Body of pancreas (tissue), 4 donors: ENCODE data around the gene ITPKC. TPM values are rescaled to one million over a fixed set of nuclear protein-coding genes. Genes with fewer than 3 reads are reported as not detected.
A peak's percentile ranks its signal among the peaks of the same experiment; 100 is the strongest.

Experiments
- ATAC-seq: fragments of 150-250 bp; one replicate; pipeline ENCODE4 v1.9.1; 2016
- DNase-seq, 4 donors: peaks; one replicate each; pipeline ENCODE4 v3.0.0-alpha.2; 2019
- H3K27ac ChIP-seq, 4 donors: fragments of 200-600 bp; sonication (generic); 1 replicate in 3 of 4; 2 replicates in 1 of 4; pipeline versions ENCODE4 v1.5.1 to v1.6.1; 2016 to 2019; ENCODE audit warnings: mild to moderate bottlenecking in 1 of 4, mixed read lengths in 1 of 4, moderate library complexity in 1 of 4
- H3K27me3 ChIP-seq, 2 donors: fragments of 200-600 bp; sonication (generic); one replicate each; pipeline ENCODE4 v1.6.0; 2016; ENCODE audit warnings: mild to moderate bottlenecking in 1 of 2
- H3K36me3 ChIP-seq, 2 donors: fragments of 200-600 bp; sonication (generic); replicated peaks in 1 of 2; 2 replicates each; pipeline ENCODE4 v1.5.1; 2016; ENCODE audit warnings: low read depth in 2 of 2; ENCODE audit not compliant: insufficient read depth in 1 of 2
- H3K4me1 ChIP-seq: fragments of 200-600 bp; sonication (generic); one replicate; pipeline ENCODE4 v1.6.0; 2016
- H3K4me3 ChIP-seq, 2 donors: fragments of 200-600 bp; sonication (generic); 1 replicate in 1 of 2; 2 replicates in 1 of 2; pipeline ENCODE4 v1.5.1; 2016 to 2019
- H3K9me3 ChIP-seq, 3 donors: fragments of 200-600 bp; sonication (generic); 1 replicate in 2 of 3; 2 replicates in 1 of 3; pipeline ENCODE4 v1.5.1; 2016
- POLR2A ChIP-seq, 3 donors: fragments of 450-650 bp; IDR thresholded peaks; one replicate each; pipeline ENCODE4 v1.6.1; 2016; ENCODE audit warnings: antibody characterized with exemption in 3 of 3, mild to moderate bottlenecking in 2 of 3
- WGBS, 2 donors: methylation state at CpG; one replicate each; pipeline ENCODE4 v1.1.5; 2017; 5-methylcytosine and 5-hydroxymethylcytosine counted together
- intact Hi-C: fragments of 100-400 bp; cut with DNase I; formaldehyde crosslinking; loops from one replicate; pipeline ENCODE4 v1.15.1; 2023
- total RNA-seq, 2 donors: library from RNA; depleted of rRNA; stranded (reverse); fragments of >200 nt; gene quantifications; one replicate each; pipeline ENCODE4 v1.1.0, GENCODE V29; 2016
- TF ChIP-seq, protein P1 (sequence below), 7 experiments: fragments of 450-650 bp in 4 of 7; fragments of 200-600 bp in 3 of 7; sonication (generic) in 3 of 7; IDR thresholded peaks; one replicate each; pipeline ENCODE4 v1.5.1; 2016 to 2019; ENCODE audit warnings: antibody characterized with exemption in 7 of 7

The ITPKC gene
- total RNA-seq, 2 donors from 2014 or later = 14.0 to 27.7 TPM

DNA sequence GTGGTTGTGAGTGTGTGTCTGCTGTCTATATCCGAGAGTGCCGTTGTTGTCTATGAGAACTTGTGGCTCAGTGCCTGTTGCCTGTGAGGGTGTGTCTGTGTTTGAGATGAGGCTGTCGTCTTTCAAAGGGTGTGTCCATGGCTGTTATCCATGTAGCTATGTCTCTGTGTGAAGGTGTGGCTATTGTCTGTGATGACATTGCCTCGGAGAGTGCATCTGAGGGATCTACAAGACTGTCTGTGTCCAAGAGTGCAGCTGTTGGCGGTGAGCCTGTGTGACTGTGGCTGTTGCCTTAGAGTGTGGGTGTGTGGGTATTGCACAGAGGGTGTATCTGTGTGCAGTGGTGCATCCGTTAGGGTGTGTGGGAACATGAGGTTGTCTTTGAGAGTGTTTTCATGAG is 31.3 kb upstream of the ITPKC start:
- H3K9me3 ChIP-seq = no peaks in the 10 kb centered on the region
- peaks cover 8% of the 10 kb centered on the region for H3K4me1 ChIP-seq
- TF ChIP-seq POLR2A (IDR thresholded peaks at IDR 0.05) = no peak
- TF ChIP-seq, protein P1, sequence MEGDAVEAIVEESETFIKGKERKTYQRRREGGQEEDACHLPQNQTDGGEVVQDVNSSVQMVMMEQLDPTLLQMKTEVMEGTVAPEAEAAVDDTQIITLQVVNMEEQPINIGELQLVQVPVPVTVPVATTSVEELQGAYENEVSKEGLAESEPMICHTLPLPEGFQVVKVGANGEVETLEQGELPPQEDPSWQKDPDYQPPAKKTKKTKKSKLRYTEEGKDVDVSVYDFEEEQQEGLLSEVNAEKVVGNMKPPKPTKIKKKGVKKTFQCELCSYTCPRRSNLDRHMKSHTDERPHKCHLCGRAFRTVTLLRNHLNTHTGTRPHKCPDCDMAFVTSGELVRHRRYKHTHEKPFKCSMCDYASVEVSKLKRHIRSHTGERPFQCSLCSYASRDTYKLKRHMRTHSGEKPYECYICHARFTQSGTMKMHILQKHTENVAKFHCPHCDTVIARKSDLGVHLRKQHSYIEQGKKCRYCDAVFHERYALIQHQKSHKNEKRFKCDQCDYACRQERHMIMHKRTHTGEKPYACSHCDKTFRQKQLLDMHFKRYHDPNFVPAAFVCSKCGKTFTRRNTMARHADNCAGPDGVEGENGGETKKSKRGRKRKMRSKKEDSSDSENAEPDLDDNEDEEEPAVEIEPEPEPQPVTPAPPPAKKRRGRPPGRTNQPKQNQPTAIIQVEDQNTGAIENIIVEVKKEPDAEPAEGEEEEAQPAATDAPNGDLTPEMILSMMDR (IDR thresholded peaks at IDR 0.05) = no peak
- H3K4me3 ChIP-seq = no peak overlapping the region
- no peak for DNase-seq
- no peak for ATAC-seq
- H3K27me3 ChIP-seq = no peaks in the 10 kb centered on the region
- no peaks in the 10 kb centered on the region for H3K36me3 ChIP-seq
- 72 to 83% methylated on average over 3 to 6 of the region's 6 CpGs for WGBS, 2 donors
- H3K27ac ChIP-seq = no peak overlapping the region
- intact Hi-C loops = no loop called here

DNA sequence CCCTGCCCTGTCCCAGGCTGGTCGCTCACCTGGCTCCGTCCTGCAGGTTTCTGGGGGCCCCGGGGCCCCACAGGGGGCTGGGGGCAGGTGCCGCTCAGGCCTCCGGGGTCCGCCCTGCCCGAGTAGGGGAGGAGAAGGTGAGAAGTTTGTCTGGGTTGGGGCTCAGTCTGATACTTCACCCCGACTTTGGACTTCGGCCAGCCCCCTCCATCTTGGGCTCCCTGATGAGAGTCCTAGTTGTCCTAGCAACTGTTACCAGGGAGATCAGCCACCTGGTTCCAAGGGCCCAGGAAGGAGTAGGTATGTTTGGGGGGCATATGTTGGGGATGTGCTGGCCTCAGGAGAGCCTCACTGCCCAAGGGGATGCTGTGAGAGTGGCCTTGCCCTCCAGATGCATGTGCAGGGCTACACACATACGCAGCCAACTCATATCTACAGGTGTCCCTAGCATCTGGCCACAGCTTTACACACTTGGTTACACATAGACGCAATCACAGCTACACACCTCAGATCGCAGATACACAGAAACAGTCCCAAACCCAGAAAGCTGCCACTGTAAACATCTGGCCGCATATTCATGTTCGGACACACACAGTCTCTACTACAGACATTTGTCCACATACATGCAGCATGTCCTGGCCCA is 29.9 kb upstream of the ITPKC start:
- intact Hi-C loops = no loop called here
- TF ChIP-seq, protein P1 (IDR thresholded peaks at IDR 0.05) = no peak
- TF ChIP-seq POLR2A (IDR thresholded peaks at IDR 0.05) = no peak
- H3K36me3 ChIP-seq = no peaks in the 10 kb centered on the region
- H3K27me3 ChIP-seq = no peaks in the 10 kb centered on the region
- DNase-seq (no peak), ATAC-seq (no peak)
- H3K27ac ChIP-seq = no peak overlapping the region
- peaks cover 19% of the 10 kb centered on the region for H3K4me1 ChIP-seq
- no peak overlapping the region for H3K4me3 ChIP-seq
- no peaks in the 10 kb centered on the region for H3K9me3 ChIP-seq
- 89 to 95% methylated on average over 3 to 14 of the region's 14 CpGs for WGBS, 2 donors

DNA sequence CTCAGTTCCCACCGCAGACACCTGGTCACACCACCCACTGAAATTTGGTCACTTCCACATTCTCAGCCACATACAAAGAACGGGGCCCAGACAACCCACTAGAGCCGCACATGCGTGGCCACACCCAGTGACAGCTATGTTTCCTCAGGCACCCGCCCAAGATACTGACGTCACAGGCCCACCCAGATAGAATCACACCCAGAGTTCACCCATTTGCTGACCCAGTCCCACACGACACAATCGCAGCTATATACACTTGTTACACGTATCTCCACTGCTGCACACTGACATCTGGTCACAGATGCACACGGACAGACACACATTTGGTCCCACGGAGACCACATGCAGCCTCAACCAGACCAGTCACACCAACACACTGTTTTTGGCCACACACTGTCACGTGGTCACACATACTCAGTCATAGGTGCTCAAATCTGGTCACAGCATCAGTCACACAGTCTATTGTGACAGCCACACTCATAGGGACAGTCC is 29.3 kb upstream of the ITPKC start:
- peak; percentile 35 to 62 (median 50) for DNase-seq
- Histone ChIP-seq H3K27me3 (no peaks in the 10 kb centered on the region), H3K36me3 (no peaks in the 10 kb centered on the region), H3K4me3 (no peak overlapping the region), H3K27ac (peak overlapping the region in 1 of 4 donors; percentile 9), H3K9me3 (no peaks in the 10 kb centered on the region), H3K4me1 (peaks cover 19% of the 10 kb centered on the region)
- 72 to 82% methylated on average over 11 to 12 of the region's 12 CpGs for WGBS, 2 donors
- intact Hi-C loops = no loop called here
- TF ChIP-seq POLR2A (IDR thresholded peaks at IDR 0.05) = no peak
- TF ChIP-seq, protein P1 (IDR thresholded peaks at IDR 0.05) = no peak
- ATAC-seq = no peak

DNA sequence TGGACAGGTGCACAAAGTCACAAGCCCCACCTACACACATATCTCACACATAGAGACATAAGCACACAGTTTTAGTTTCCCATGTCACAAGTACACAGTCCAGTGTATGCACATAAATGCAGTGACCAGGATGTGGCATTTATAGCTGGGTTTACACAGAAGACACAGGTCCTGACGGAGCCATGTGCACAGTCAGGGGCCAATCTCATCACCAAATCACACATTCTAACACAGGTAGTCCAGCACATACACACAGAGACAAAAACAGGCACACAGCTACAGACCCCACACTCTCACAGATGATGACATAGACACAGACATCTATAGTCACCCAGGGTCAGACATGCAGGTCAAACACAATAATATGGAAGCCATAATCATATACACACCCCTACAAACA is 28.6 kb upstream of the ITPKC start:
- peaks cover 19% of the 10 kb centered on the region for H3K4me1 ChIP-seq
- no peak overlapping the region for H3K27ac ChIP-seq
- intact Hi-C loops = no loop called here
- no peak for DNase-seq
- 100% methylated on average over 1 of the region's 1 CpG; no CpG with 5 or more reads in 1 of the 2 donors for WGBS, 2 donors
- TF ChIP-seq POLR2A (IDR thresholded peaks at IDR 0.05) = no peak
- TF ChIP-seq, protein P1 (IDR thresholded peaks at IDR 0.05) = no peak
- H3K4me3 ChIP-seq = no peak overlapping the region
- no peaks in the 10 kb centered on the region for H3K9me3 ChIP-seq
- no peaks in the 10 kb centered on the region for H3K36me3 ChIP-seq
- no peak for ATAC-seq
- no peaks in the 10 kb centered on the region for H3K27me3 ChIP-seq

DNA sequence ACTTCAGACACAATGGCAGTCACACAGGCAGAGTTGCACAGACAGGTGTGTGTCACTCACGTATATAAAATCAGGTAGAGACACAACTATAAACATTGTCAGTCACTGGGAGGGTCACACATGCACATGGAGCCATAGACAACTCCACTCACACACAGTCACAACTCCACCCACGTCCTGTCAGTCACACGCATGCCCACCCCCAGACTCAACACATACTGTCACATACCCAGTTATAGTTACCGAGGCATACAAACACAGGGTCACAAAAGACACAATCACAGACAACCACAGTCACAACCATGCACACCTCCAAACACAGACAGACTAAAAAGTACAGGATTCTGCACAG is 27.9 kb upstream of the ITPKC start:
- no peak for TF ChIP-seq POLR2A (IDR thresholded peaks at IDR 0.05)
- TF ChIP-seq, protein P1 (IDR thresholded peaks at IDR 0.05) = no peak
- 75 to 85% methylated on average over 4 of the region's 4 CpGs for WGBS, 2 donors
- no peaks in the 10 kb centered on the region for H3K36me3 ChIP-seq

More for the DNA sequence above, 27.9 kb upstream of the ITPKC start:
- intact Hi-C loops = no loop called here
- Histone ChIP-seq H3K27ac (no peak overlapping the region), H3K9me3 (no peaks in the 10 kb centered on the region), H3K4me3 (no peak overlapping the region), H3K4me1 (peaks cover 19% of the 10 kb centered on the region), H3K27me3 (no peaks in the 10 kb centered on the region)
- ATAC-seq (no peak), DNase-seq (no peak)
